ENCODE data around the gene USP49.
"Not testable (repeated sequence)": the region's sequence is repeated elsewhere in the genome, so short reads cannot be mapped to it uniquely, and the experiment has no call there.

The USP49 gene

DNA sequence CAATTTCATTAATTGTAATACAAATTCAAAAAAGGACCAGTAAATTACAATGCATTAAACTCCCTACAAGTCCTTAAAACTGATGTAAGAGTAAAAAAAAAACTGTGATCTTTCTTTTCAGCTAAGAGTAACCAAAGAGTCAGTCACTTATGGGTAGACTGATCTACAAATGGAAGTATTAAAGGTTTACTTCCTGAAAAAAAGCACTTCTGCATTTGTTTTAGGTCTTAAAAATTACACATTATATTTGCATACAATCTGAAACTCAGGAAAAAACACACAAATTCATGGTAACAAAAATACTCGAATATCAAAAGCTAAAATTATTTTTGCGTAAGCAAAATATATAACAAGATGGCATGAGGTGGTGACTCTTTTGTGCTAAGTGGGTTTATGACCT lies 23.5 kb downstream of the USP49 start:
- no peak for DNase-seq

DNA sequence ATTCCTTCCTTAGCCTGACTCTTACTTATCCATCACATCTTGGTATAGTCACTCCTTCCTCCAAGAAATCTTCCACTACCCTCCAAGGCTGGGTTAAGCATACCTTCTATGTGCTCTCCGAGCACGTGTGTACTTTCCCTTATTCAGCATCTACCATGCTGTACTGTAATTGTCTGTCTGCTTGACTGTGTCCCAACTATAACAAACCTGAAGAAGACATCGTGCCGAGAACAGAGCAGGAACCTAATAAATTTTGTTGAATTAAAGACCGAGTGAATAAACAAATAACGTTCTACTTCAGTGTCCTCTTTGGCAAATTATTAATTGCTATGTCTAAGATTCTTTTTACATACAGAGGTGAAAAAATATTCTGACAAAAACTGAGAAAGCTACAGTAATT lies 35.8 kb downstream of the USP49 start:
- no peak for DNase-seq

DNA sequence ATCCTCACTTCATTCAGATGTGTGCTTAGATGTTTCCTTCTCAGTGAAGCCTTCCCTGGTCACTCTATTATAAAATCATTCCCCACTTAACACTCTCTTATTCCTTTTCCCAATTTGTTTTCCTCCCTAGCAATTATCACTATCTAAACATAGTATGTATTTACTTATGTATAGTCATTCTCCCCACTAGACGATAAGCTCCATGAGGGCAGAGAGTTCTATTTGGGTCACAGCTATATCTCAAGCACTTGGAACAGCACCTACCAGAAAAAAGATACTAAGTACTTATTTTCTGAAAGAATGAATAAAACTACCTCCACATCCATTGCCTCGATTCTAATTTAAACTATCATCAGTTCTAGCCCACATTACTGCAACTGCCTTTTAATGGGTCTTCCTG lies 36.5 kb downstream of the USP49 start:
- no peak for DNase-seq

DNA sequence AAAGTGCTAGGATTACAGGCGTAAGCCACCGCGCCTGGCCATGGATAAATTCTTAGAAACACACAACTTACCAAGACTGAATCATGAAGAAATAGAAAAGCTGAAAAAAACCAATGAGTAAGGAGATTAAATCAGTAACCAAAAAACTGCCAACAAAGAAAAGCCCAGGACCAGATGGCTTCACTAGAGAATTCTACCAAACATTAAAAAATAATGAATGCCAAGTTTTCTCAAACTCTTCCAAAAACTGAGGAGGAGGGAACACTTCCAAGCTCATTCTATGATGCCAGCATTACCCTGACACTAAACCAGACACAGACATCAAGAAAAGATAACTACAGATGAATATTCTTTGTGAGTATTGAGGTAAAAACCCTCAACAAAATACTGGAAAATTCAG lies 44.3 kb downstream of the USP49 start:
- no peak for DNase-seq

DNA sequence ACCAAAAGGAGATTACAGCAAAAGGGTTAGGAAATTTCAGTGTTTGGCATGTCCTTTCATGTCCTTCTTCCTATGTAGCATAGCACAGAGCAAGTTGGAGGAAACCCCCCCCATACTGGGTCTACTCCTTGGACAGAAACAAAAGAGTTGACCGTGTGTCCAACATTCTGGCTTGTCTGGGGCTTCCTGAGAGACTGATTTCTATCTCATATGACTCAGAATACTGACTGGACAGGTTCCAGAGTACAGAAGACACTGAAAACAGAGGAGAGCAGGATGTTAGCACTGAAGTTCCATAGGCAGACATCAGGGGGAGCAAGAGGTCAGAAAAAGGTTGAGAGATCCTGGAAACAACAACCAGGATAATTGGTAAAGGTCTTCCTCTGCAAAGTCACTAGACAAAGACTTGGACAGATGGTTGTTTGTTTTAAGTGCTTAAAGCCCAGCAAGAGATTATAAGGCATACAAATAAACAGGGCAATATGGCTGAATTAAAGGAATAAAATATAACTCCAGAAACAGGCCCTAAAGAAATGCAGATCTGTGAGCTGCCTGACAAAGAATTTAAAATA lies 48.4 kb downstream of the USP49 start:
- DNase-seq, result peak; percentile 64

DNA sequence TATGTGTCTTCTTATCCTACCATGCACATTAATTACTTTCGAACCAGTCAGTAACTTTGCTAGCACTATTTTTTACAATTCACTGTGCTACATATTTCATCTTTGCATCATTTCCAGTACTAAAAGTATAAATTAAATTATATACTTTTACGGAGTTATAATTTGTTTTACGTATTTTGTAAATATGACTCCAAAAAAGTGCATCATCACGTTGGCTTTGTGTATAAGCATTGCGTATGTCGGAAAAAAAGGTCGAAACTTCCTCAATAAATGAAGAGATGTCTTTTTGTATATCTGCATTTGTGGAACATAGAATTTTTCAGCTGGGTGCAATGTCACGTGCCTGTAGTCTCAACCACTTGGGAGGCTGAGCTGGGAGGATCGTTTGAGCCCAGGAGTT lies 52.0 kb downstream of the USP49 start:
- no peak for DNase-seq

DNA sequence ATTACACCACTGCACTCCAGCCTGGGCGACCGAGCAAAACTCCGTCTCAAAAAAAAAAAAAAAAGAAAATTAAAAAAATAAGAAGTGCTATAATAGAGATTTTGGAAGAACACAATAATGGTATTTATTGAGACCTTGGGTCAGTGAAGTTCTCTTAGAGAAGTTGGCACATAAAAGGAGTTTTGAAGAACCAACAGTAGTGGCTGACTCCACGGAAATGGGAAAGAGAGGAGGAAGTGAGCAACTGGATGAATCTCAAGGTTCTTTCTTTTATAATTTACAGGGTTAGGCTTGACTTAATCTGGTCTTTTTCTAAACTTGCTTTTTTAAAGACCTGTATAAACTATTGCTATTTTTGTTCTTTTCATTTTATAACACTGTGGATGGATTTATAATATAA lies 54.8 kb downstream of the USP49 start:
- no peak for DNase-seq

DNA sequence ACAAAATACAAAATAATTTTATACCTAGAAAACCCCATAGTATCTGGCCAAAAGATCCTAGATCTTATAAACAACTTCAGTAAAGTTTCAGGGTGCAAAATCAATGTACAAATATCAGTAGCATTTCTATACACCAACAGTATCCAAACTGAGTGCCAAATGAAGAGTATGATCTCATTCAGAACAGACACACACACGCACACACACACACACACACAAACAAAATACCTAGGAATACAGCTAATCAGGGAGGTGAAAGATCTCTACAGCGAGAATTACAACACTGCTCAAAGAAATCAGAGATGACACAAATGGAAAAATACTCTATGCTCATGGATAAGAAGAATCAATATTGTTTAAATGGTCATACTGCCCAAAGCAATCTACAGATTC lies 58.5 kb downstream of the USP49 start:
- no peak for DNase-seq

DNA sequence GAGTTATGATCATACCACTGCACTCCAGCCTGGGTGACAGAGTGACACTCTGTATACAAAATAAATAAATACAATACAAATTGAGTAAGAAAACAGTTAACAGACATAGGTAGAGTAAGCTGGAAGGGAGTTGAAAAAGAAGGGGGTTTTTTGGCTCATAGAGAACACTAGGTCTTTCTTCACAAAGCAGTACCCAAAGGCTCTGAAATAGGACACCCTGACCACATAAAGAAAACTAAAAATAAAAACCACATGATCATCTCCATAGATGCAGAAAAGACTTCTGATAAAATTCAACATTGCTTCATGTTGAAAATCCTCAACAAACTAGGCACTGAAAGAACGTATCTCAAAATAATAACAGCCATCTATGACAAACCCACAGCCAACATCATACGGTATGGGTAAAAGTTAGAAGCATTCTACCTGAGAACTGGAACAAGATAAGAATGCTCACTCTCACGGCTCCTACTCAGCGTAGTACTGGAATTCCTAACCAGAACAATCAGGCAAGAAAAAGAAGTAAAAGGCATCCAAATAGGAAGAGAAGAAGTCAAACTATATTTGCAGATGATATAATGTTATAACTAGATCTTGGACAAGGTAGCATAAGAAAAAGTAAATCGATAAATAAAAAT lies 59.0 kb downstream of the USP49 start:
- no peak for DNase-seq

DNA sequence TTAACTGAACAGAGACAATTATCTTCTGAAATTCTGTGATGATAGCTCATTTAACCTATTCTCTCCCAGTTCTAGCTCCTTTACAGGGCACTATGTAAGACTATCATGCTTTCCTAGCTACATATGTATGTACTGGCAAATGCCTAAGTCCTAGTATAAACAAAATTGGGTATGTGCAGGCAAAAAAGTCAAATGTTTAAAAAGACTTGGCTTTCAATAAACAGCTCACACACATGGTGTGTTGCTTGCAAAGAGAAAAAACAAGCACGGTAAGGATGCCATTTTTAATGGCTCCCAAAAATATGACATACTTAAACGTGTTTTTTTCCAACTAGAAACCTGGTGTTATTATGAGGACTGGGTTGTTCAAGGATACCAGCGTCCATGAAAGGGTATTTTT lies 62.9 kb downstream of the USP49 start:
- no peak for DNase-seq

DNA sequence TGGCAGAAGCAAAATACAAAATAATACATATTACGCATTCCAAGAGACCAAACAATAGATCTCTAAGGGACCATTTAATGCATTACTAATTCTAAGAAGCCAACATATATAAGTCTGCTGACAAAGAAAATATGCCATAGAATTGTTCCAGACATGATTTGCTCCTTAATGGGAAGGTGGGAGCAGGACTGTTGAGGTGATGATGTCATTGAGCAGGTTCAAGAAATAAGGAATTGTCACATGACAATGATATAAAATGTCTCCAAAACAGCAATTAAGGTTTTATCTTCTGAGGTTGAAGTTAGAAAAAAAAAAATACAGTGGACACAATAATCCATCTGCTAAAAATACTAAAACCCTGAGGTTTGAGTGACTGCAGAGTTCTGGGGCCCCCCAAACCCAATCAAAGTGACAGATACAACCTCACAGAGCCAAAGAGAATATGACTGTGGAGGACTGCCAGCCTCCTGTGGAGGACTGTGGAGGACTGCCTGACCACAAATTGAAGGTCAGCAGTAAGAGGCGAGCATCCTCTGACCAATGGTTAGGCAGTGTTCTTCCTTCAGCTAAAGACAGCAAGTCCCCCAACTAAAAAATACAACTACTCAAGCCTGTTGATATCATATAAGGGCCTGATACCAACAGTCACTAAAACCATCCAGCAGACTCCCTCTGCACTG lies 68.7 kb downstream of the USP49 start:
- DNase-seq, result no peak

DNA sequence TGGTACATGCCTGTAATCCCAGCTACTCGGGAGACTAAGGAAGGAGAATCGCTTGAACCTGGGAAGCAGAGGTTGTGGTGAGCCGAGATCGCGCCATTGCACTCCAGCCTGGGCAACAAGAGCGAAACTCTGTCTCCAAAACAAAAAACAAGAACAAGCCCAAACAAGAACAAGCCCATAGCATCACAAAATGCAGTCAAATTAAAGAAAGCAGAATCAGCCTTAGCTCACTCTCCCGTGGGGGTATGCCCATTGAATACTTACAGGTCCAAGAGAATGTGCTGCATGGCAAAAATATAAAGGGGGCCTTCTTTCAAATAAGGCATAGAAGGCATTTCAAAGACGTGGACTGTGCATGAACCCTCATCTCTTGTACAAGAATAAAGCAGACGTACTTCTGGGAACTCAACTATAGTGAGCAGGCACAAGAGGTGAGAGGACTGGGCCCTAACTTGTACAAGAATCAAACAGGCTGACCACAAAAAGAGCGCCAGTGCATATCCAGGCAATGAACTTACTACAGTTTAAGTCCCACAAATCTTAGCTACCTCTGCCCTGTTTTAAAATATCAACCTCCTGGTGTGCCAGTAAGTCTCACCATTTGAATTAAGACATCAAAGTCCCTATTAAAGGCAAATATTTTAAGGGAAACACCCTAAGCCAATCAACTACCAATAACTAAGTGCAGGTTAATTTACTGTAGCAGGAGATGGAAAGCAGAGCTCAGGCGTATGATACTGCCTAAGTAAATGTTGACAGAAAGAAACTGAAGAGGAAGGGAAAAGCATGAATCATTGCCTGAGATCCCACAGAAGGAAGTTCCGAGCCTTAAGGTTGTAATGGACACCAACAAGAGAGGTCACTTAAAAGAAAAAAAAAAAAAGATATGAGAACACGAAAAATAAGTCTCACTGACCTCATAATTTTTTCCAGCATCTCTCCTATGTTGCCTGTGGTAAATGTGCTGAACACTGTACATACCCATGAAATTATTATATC lies 70.3 kb downstream of the USP49 start:
- DNase-seq, result no peak

DNA sequence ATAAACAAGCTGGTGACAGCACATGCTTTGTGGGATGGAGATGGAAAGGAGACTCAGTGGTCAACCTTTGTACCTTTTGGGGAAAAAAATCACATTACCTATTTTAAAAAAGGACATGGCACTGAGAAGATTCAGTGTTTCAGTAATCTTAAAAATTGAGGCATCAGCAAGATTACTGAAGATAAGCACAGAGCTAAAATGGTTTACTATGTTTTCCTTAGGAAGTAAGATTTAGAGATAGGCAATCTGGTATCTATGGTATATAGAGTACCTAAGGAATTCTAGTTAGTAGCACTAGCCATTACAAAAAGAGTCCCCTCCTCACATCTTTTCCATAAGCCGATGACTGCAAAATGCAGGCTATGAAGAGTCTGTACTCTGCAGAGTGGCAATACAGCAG lies 72.0 kb downstream of the USP49 start:
- DNase-seq, result no peak

DNA sequence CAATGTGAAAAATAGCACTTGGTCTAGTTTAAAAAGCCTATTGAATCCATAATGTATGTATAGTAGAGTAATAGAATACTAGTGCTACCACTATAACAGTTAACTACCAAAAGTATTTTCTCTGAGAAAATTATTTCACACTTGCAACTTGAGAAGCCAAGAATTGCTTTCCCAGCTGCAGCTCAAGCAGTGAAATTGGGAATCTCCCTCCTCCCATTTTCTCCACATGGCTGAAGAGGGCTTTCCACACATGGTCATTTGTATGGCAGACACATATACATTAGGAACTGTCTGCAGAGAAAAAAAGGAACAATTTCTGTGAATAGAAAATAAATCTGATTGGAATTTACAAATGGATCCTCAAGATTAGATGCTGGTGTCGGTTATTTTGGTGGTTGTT lies 73.2 kb downstream of the USP49 start:
- DNase-seq, result no peak

DNA sequence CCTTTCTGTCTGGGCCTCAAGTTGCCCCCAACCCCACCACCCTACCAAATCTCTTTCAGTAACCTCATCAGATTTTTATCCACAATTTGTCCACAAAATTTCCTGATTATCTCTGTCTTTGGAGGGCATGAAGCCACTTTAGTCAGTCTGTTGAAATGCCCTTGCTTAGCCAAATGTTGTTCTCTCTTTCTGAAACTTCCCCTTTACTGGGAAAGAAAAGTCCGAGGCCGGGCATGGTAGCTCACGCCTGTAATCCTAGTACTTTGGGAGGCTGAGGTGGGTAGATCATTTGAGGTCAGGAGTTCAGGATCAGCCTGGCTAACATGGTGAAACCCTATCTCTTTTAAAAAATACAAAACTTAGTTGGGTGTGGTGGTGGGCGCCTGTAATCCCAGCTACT lies 73.9 kb downstream of the USP49 start:
- DNase-seq, result no peak

DNA sequence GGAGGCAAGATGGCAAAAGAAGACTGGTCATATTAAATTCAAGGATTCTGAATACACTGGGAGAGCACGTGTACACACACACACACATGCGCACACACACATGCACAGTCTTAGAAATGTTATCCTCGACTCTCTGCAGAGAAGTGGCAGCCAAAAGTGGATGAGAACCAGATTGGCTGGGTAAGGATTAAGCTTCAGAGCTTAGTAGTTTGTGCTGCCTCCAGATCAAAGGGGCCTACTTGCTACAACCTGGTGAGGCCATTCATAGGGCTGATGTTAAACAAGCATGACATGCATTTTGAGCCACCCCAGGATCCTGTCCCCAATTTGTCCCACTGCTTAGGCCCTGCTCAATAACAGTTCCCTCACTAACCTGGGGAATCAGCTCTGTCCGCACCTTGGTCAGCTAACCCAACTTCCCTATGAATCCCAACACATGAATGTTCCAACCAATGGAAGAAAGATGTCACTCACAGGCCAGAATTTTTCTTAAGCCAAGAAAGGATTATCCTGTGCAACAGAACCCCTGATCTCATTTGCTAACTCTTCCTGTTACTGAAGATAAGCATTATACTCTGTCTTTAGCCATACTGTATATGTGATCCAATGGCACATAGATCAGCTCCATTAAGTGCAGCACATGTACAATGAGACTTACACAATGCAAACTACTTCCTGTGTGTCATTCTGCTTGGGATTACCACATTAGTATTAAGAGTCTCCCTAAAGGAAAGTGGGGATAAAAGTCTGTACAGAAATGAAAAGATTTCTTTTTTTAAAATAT lies 76.7 kb downstream of the USP49 start:
- DNase-seq, result no peak

DNA sequence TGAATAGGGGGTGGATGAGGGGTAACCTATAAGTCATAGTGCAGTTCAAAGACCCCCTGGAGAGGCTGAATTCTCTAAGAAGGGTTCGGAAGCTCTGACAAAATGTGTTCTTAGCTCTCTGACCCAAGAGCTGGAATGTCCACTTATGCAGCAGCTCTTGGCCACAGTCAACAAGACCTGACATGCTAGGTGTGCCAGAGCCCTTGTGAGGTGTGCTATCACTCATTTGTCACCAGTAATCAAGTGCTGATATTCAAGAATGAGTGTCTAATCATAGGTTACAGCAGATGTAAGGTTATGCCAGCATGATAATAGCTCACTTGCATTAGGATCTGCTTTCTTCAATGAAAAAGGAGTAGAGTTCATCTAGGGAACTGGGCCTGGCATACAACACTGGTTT lies 79.6 kb downstream of the USP49 start:
- DNase-seq, result no peak

DNA sequence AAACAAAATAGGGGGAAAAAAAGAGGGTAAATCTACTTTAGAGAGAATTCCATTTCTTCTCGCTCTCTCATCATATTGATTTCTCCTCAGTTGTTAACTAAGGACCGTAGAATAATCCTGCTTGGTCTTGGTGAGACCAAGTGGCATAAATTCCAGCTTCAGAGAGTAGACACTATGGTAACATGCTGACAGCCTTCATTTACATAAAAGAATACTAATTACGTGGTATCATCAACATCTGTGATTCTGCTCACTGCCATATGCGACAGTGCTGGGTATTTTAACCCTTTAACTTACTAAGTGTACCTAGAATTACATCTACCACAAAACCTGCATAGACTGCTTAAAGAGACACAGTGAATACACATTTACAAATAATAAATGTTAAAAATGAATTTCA lies 80.5 kb downstream of the USP49 start:
- no peak for DNase-seq

DNA sequence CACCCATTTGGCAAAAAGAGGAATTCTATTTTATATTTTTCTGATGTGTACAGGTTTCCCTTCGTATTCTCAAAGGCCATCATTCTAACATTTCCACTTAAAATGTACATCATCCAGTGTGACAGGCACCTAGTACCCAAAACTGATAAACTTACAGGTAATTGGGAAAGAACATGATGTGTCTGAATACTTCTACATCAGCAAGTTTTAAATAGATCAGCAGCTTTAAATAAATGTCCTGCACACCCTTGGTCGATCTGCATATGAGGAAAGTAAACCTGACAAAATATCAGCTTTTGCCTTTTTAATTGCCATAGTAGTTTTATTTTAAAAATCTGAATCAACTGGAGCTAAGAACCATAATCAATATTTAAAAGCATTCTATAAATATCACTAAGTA lies 81.2 kb downstream of the USP49 start:
- no peak for DNase-seq

DNA sequence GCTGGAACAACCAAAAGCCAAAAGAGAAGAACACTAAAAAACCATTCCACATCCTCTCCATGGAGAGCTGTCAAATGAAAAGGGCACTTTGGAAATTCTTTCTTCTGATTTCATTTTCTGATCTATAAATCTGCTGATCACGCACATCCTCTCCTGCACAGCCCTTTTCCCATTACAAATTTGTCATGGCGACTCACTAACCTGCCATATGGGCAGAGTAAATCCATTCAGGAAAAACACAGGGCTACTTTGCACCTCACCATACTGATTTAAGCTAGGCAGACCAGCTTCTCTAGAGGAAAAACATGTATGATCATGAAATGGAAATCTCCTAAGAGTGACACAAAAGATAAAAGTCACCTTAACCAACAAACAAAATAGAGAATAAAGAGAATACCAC lies 81.7 kb downstream of the USP49 start:
- DNase-seq, result no peak

DNA sequence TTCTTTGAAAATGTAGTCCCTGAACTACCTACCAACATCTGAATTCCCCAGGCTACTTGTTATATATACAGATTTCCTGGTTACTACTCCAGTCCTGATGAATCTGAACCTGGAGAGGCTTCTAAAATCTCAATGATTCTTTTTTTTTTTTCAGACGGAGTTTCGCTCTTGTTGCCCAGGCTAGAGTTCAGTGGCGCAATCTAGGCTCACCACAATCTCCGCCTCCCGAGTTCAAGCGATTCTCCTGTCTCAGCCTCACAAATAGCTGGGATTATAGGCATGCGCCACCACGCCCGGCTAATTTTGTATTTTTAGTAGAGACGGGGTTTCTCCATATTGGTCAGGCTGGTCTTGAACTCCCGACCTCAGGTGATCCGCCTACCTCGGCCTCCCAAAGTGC lies 83.2 kb downstream of the USP49 start:
- DNase-seq, result not testable (repeated sequence)

DNA sequence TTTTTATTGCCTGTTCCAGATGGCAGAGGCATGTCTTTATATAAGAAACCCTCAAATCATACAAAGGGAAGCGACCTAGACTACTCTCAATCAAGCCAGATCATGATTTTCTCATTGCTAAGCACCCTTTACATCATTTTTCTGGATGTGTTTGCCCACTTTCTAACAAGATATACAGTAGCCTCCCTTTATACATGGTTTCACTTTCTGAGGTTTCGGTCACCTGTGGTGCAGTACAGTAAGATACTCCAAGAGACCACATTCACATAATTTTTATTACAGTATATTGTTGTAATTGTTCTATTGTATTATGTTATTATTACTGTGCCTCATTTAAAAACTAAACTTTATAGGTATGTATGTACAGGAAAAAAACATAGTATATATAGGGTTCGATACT lies 84.1 kb downstream of the USP49 start:
- DNase-seq, result no peak

Data from activated CD4-positive, alpha-beta T cell treated with anti-CD3 and anti-CD28 coated beads, Interleukin-2, amount 50 U/mL, for 16 hours (primary cell).